Thoracic aorta (tissue), 2 donors: ENCODE results near the gene CEP72. TPM values are rescaled to one million over a fixed set of nuclear protein-coding genes. Genes with fewer than 3 reads are reported as not detected.

Experiments used
- ATAC-seq: fragments of 150-250 bp; one replicate; pipeline ENCODE4 v1.8.0; 2017; ENCODE audit warnings: low read depth; ENCODE audit not compliant: insufficient number of reproducible peaks, low FRiP score
- DNase-seq: peaks from one replicate; pipeline ENCODE4 v3.0.0-alpha.2; 2020; ENCODE audit warnings: low spot score
- H3K27ac ChIP-seq, 2 donors: fragments of 200-600 bp; sonication (generic); 1 replicate in 1 of 2; 2 replicates in 1 of 2; pipeline ENCODE4 v1.5.1; 2016; ENCODE audit warnings: mild to moderate bottlenecking in 2 of 2, moderate library complexity in 2 of 2
- H3K27me3 ChIP-seq: fragments of 200-600 bp; sonication (generic); replicated peaks from 2 replicates; pipeline ENCODE4 v1.6.0; 2016; ENCODE audit warnings: mild to moderate bottlenecking; ENCODE audit not compliant: insufficient read depth
- H3K36me3 ChIP-seq: fragments of 200-600 bp; sonication (generic); one replicate; pipeline ENCODE4 v1.5.1; 2016
- H3K4me1 ChIP-seq, 2 donors: fragments of 200-600 bp; sonication (generic); 1 replicate in 1 of 2; 2 replicates in 1 of 2; pipeline versions ENCODE4 v1.5.1 to v1.6.0; 2016; ENCODE audit warnings: low read depth in 2 of 2, mild to moderate bottlenecking in 1 of 2; ENCODE audit not compliant: control insufficient read depth in 1 of 2
- H3K4me3 ChIP-seq: fragments of 200-600 bp; sonication (generic); 2 replicates; pipeline ENCODE4 v1.5.1; 2016; ENCODE audit warnings: mild to moderate bottlenecking
- H3K9me3 ChIP-seq: fragments of 200-600 bp; sonication (generic); 2 replicates; pipeline ENCODE4 v1.5.1; 2016
- total RNA-seq, 2 donors: library from RNA; depleted of rRNA; stranded (reverse); fragments of >200 nt; gene quantifications; one replicate each; pipeline versions ENCODE4 v1.1.0 to v1.2.3, GENCODE V29; 2016
- TF ChIP-seq, protein P1 (sequence below): fragments of 200-600 bp; sonication (generic); IDR thresholded peaks from one replicate; pipeline ENCODE4 v1.5.1; 2019; ENCODE audit warnings: antibody characterized with exemption

CEP72 gene
- total RNA-seq, 2 donors from 2014 or later, result 0.68 to 2.0 TPM

- H3K9me3 ChIP-seq, result no peaks in the 10 kb centered on the region
- no peak for DNase-seq
- no peaks in the 10 kb centered on the region for H3K36me3 ChIP-seq
- ATAC-seq, result no peak
- no peaks in the 10 kb centered on the region for H3K27me3 ChIP-seq
- peaks cover 28 to 38% of the 10 kb centered on the region in 2 donors for H3K4me1 ChIP-seq
- no peak overlapping the region for H3K4me3 ChIP-seq
- no peak overlapping the region for H3K27ac ChIP-seq
- TF ChIP-seq, protein P1, sequence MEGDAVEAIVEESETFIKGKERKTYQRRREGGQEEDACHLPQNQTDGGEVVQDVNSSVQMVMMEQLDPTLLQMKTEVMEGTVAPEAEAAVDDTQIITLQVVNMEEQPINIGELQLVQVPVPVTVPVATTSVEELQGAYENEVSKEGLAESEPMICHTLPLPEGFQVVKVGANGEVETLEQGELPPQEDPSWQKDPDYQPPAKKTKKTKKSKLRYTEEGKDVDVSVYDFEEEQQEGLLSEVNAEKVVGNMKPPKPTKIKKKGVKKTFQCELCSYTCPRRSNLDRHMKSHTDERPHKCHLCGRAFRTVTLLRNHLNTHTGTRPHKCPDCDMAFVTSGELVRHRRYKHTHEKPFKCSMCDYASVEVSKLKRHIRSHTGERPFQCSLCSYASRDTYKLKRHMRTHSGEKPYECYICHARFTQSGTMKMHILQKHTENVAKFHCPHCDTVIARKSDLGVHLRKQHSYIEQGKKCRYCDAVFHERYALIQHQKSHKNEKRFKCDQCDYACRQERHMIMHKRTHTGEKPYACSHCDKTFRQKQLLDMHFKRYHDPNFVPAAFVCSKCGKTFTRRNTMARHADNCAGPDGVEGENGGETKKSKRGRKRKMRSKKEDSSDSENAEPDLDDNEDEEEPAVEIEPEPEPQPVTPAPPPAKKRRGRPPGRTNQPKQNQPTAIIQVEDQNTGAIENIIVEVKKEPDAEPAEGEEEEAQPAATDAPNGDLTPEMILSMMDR, result no peak
Measured at GRCh38 chr5:670396-671270, 58.5 kb downstream of the CEP72 start.

GRCh38 chr5:671459-672328 lies 59.6 kb downstream of the CEP72 start:
- H3K4me3 ChIP-seq, result no peak overlapping the region
- TF ChIP-seq, protein P1, result peak; percentile 92

GRCh38 chr5:672329-673160 lies 60.4 kb downstream of the CEP72 start:
- no peaks in the 10 kb centered on the region for H3K9me3 ChIP-seq
- H3K27me3 ChIP-seq, result no peaks in the 10 kb centered on the region
- H3K27ac ChIP-seq, result no peak overlapping the region
- H3K4me1 ChIP-seq, result peaks cover 28 to 38% of the 10 kb centered on the region in 2 donors
- ATAC-seq (peak; percentile 54), DNase-seq (peak; percentile 78)
- peak overlapping the region; percentile 20 for H3K4me3 ChIP-seq
- H3K36me3 ChIP-seq, result no peaks in the 10 kb centered on the region
- TF ChIP-seq, protein P1, result no peak

More at GRCh38 chr5:671459-672328, 59.6 kb downstream of the CEP72 start:
- no peaks in the 10 kb centered on the region for H3K9me3 ChIP-seq
- DNase-seq (no peak), ATAC-seq (peak; percentile 62)
- H3K4me1 ChIP-seq, result peaks cover 28 to 38% of the 10 kb centered on the region in 2 donors
- no peak overlapping the region for H3K27ac ChIP-seq
- no peaks in the 10 kb centered on the region for H3K27me3 ChIP-seq
- H3K36me3 ChIP-seq, result no peaks in the 10 kb centered on the region

DNA sequence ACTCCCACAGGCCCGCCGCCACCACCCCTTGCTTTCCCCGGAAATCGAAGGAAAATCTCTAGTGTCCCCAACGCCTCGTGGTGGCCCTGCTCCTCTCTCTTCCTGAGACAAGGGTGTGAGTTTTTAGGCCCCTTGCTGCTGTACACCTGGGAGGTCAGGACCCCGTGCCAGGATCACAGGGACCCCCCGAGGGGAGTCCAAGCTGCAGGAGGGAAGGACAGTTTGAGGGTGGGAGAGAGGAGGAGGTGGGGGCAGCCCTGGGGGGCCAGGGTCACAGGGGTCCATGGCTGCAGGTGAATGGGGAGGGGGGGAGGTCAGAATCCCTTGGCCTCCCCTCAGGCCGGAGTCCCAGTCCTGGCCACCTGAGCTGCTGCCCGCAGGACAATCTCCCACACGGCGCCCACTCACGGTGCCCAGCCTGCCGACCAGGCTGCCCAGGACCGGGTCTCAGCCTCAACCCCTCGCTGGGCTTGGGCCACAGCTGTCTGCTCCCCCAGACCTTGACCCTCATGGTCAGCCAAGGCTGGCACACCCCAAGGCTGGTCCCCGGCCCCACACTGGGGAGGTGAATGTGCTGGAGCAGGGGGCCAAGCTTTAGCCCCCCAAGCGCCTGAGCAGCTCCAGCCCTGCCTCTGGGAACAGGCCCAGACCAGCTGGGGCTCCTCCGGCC lies 61.2 kb downstream of the CEP72 start:
- DNase-seq (no peak), ATAC-seq (no peak)
- peaks cover 28 to 38% of the 10 kb centered on the region in 2 donors for H3K4me1 ChIP-seq
- TF ChIP-seq, protein P1, result no peak
- no peaks in the 10 kb centered on the region for H3K27me3 ChIP-seq
- no peaks in the 10 kb centered on the region for H3K9me3 ChIP-seq
- H3K27ac ChIP-seq, result no peak overlapping the region
- peak overlapping the region; percentile 20 for H3K4me3 ChIP-seq
- no peaks in the 10 kb centered on the region for H3K36me3 ChIP-seq
